Activated T-helper 1 cell treated with anti-CD3 and anti-CD28 coated beads, Interleukin-2, amount 50 U/mL, for 16 hours (primary cell): ENCODE results near the gene KRTAP4-4.

Experiments used
- DNase-seq, 2 donors: peaks; one replicate each; pipeline ENCODE4 v3.0.0-alpha.2; 2020; ENCODE audit warnings: low read depth in 1 of 2, low spot score in 1 of 2

The KRTAP4-4 gene

DNA sequence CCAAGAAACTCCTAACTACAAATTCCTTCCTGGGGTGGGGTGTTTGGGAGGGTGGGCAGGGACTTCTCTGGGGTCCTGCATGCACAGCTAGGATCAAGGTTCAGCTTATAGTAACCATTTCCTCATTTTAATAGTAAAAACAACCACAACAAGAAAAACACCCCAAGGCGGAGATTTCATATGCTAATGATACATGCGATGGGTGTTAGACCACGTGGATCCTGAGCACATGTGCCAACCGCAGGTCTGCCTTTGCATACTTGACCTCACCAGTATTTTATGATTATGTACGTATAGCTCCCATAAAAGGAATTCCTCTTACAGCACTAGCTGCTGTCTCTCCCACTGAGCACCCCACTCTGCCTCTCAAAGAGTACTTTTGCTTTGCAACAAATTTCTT lies 44.3 kb downstream of the KRTAP4-4 start:
- no peak for DNase-seq

DNA sequence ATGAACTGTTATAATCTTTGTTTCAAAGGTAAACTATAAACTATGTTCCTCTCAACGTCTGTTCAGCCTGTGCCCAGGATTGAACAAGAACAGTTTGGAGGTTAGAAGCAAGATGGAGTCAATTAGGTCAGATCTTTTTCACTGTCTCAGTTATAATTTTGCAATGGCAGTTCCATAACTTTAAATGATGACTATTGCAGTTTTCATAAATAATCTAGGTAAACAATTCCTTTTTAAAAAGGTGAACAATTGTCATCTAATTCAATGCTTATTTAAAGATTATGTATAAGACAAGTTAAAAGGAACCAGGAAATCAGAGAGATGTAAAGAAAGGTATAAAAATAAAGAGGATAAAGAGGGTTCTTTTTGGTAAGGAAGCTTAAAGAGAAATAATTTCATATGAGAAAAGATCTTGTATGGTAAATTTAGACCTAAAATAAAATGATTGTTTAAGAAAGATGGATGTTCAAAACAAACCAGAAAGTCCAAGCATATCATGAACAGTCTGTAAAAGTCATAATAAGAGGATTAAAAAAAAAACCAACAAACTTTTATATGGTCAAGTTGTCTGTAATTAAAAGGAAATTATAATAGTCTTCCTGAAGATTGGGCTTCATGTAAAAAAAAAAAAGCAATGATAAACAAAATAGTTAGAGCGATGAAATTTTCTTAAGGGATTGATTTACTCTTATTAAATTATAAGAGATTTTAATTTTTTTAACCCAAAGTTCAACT lies 49.2 kb downstream of the KRTAP4-4 start:
- DNase-seq: no peak
